HEK293 (cell line): Measurements from ENCODE around the gene PARD3.

ENCODE experiments used
- CTCF ChIA-PET: fragments of 350-600 bp; formaldehyde crosslinking; extraction: SDS; loops from one replicate; lab custom pipeline; 2021; ENCODE audit warnings: antibody characterized with exemption; lab: Yijun Ruan, JAX
- POLR2A ChIA-PET: fragments of 300-600 bp; formaldehyde crosslinking; extraction: SDS; loops from one replicate; lab custom pipeline; 2020; ENCODE audit warnings: antibody characterized with exemption, inconsistent platforms; lab: Yijun Ruan, JAX
- H3K27ac ChIP-seq: fragments of 200-500 bp; sonication (Bioruptor generic); 2 replicates; pipeline ENCODE4 v1.5.1; 2014; ENCODE audit warnings: low read depth, low read length, control low read depth, inconsistent platforms; ENCODE audit errors: extremely low read depth
- H3K36me3 ChIP-seq, 2 experiments: fragments of 200-500 bp in 1 of 2; sonication (Bioruptor generic) in 1 of 2; 1 replicate in 1 of 2; 2 replicates in 1 of 2; pipeline ENCODE4 v1.5.1; 2014 to 2017; ENCODE audit warnings: inconsistent platforms in 2 of 2, low read length in 2 of 2; ENCODE audit not compliant: control insufficient read depth in 2 of 2, insufficient read depth in 1 of 2
- H3K4me1 ChIP-seq: fragments of 200-500 bp; sonication (Bioruptor generic); 2 replicates; pipeline ENCODE4 v1.5.1; 2014; ENCODE audit warnings: mild to moderate bottlenecking, low read length, inconsistent platforms; ENCODE audit not compliant: control insufficient read depth, insufficient read depth
- H3K4me3 ChIP-seq: 2 replicates; pipeline ENCODE4 v1.5.1; 2011; ENCODE audit warnings: low read depth, mild to moderate bottlenecking, control low read depth, low read length, moderate library complexity
- H3K9me3 ChIP-seq: fragments of 200-500 bp; sonication (Bioruptor generic); 2 replicates; pipeline ENCODE4 v1.5.1; 2014; ENCODE audit warnings: low read depth, low read length, inconsistent platforms; ENCODE audit not compliant: control insufficient read depth, insufficient read depth
- OVOL3 ChIP-seq: fragments of 450-650 bp; formaldehyde crosslinking; IDR thresholded peaks from 2 replicates; pipeline ENCODE4 v1.5.1; 2016; ENCODE audit warnings: missing biosample characterization, missing genetic modification characterization
- PRDM6 ChIP-seq: fragments of 450-650 bp; formaldehyde crosslinking; IDR thresholded peaks from 2 replicates; pipeline ENCODE4 v1.5.1; 2017; ENCODE audit warnings: missing biosample characterization, missing genetic modification characterization
- SALL2 ChIP-seq: fragments of 450-650 bp; formaldehyde crosslinking; IDR thresholded peaks from 2 replicates; pipeline ENCODE4 v1.5.0; 2017; ENCODE audit warnings: missing biosample characterization, mild to moderate bottlenecking, missing genetic modification characterization, borderline replicate concordance
- WT1 ChIP-seq: fragments of 450-650 bp; formaldehyde crosslinking; IDR thresholded peaks from 2 replicates; pipeline ENCODE4 v1.5.1; 2016; ENCODE audit warnings: missing biosample characterization, missing genetic modification characterization
- ZNF202 ChIP-seq: fragments of 450-650 bp; formaldehyde crosslinking; IDR thresholded peaks from 2 replicates; pipeline ENCODE4 v1.5.1; 2016; ENCODE audit warnings: missing biosample characterization, missing genetic modification characterization, borderline replicate concordance
- ZNF24 ChIP-seq: fragments of 450-650 bp; formaldehyde crosslinking; IDR thresholded peaks from 2 replicates; pipeline ENCODE4 v1.5.1; 2016; ENCODE audit warnings: missing biosample characterization, missing genetic modification characterization
- ZNF311 ChIP-seq: fragments of 450-650 bp; formaldehyde crosslinking; IDR thresholded peaks from 2 replicates; pipeline ENCODE4 v1.5.1; 2017; ENCODE audit warnings: missing biosample characterization, missing genetic modification characterization, borderline replicate concordance
- ZNF394 ChIP-seq: fragments of 450-650 bp; formaldehyde crosslinking; IDR thresholded peaks from 2 replicates; pipeline ENCODE4 v1.5.1; 2016; ENCODE audit warnings: missing biosample characterization, missing genetic modification characterization, mild to moderate bottlenecking, moderate library complexity, borderline replicate concordance
- ZNF416 ChIP-seq: fragments of 450-650 bp; formaldehyde crosslinking; IDR thresholded peaks from 2 replicates; pipeline ENCODE4 v1.5.1; 2016; ENCODE audit warnings: missing biosample characterization, missing genetic modification characterization
- ZNF423 ChIP-seq: fragments of 450-650 bp; formaldehyde crosslinking; IDR thresholded peaks from 2 replicates; pipeline ENCODE4 v1.5.1; 2016; ENCODE audit warnings: missing biosample characterization, missing genetic modification characterization
- ZNF558 ChIP-seq: fragments of 450-650 bp; formaldehyde crosslinking; IDR thresholded peaks from 2 replicates; pipeline ENCODE4 v1.5.1; 2016; ENCODE audit warnings: missing biosample characterization, missing genetic modification characterization
- ZNF585B ChIP-seq: fragments of 450-650 bp; formaldehyde crosslinking; IDR thresholded peaks from 2 replicates; pipeline ENCODE4 v1.5.1; 2016; ENCODE audit warnings: missing biosample characterization, missing genetic modification characterization
- ZNF664 ChIP-seq: fragments of 450-650 bp; formaldehyde crosslinking; IDR thresholded peaks from 2 replicates; pipeline ENCODE4 v1.5.1; 2016; ENCODE audit warnings: missing biosample characterization, missing genetic modification characterization
- ZNF692 ChIP-seq: fragments of 450-650 bp; formaldehyde crosslinking; IDR thresholded peaks from 2 replicates; pipeline ENCODE4 v1.5.1; 2016; ENCODE audit warnings: missing biosample characterization, missing genetic modification characterization
- ZSCAN4 ChIP-seq: fragments of 450-650 bp; formaldehyde crosslinking; IDR thresholded peaks from 2 replicates; pipeline ENCODE4 v1.5.1; 2017; ENCODE audit warnings: missing biosample characterization, missing genetic modification characterization
- TF ChIP-seq, protein P1 (sequence below): fragments of 450-650 bp; formaldehyde crosslinking; IDR thresholded peaks from 2 replicates; pipeline ENCODE4 v1.5.1; 2016; ENCODE audit warnings: missing biosample characterization, missing genetic modification characterization, borderline replicate concordance
- TF ChIP-seq, protein P2 (sequence below): fragments of 450-650 bp; formaldehyde crosslinking; IDR thresholded peaks from 2 replicates; pipeline ENCODE4 v1.5.1; 2016; ENCODE audit warnings: missing biosample characterization, missing genetic modification characterization
- TF ChIP-seq, protein P3 (sequence below): fragments of 450-650 bp; formaldehyde crosslinking; IDR thresholded peaks from 2 replicates; pipeline ENCODE4 v1.5.1; 2016; ENCODE audit warnings: missing biosample characterization, missing genetic modification characterization

The PARD3 gene

GRCh38 chr10:34389801-34390200 lies 425.3 kb downstream of the PARD3 start:
- POLR2A ChIA-PET, result no interaction called here
- Histone ChIP-seq H3K9me3 (no peaks in the 10 kb centered on the region), H3K27ac (no peak overlapping the region), H3K4me3 (no peak overlapping the region), H3K36me3 (no peaks in the 10 kb centered on the region), H3K4me1 (peaks cover 3% of the 10 kb centered on the region; the same call in 1 of the 2 replicates)
- CTCF ChIA-PET, result no interaction called here
- no peak for TF ChIP-seq ZNF558 (tag by site-specific recombination)
- TF ChIP-seq OVOL3 (tag by site-specific recombination), result no peak
- no peak for TF ChIP-seq ZNF423 (tag by site-specific recombination)
- TF ChIP-seq SALL2, result no peak
- TF ChIP-seq ZNF692 (tag by site-specific recombination), result no peak
- TF ChIP-seq ZSCAN4, result no peak
- no peak for TF ChIP-seq ZNF24
- TF ChIP-seq ZNF585B (tag by site-specific recombination), result no peak
- no peak for TF ChIP-seq PRDM6 (tag by site-specific recombination)
- TF ChIP-seq WT1, result no peak

DNA sequence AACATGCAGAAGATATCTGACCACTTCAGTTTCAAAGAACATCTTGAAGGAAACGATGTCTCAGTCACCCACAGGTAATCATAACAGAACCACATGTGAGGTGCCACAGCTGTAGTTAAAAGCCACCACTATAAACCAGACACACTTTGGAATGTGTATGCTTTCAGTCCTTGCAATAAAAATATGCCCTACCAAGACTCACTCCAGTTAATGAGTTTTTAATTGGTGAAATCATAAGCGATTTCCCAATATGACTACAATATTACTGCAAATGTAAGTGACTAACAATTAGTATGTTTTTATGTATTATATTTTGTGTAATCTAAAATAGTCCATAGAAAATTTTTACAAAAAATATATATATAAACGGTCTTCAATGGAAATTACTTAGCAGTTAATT lies 428.2 kb downstream of the PARD3 start:
- no peaks in the 10 kb centered on the region for H3K9me3 ChIP-seq
- H3K27ac ChIP-seq, result no peak overlapping the region
- H3K4me3 ChIP-seq, result no peak overlapping the region
- POLR2A ChIA-PET, result no interaction called here
- peaks cover 3 to 6% of the 10 kb centered on the region in 2 experiments for H3K36me3 ChIP-seq
- peaks cover 3% of the 10 kb centered on the region; the same call in 1 of the 2 replicates for H3K4me1 ChIP-seq
- CTCF ChIA-PET, result no interaction called here
- TF ChIP-seq ZNF202 (tag by site-specific recombination) (no peak), ZNF664 (tag by site-specific recombination) (no peak), ZNF311 (tag by site-specific recombination) (no peak), ZSCAN4 (no peak), ZNF416 (no peak), ZNF394 (tag by site-specific recombination) (no peak)
- TF ChIP-seq, protein P1, sequence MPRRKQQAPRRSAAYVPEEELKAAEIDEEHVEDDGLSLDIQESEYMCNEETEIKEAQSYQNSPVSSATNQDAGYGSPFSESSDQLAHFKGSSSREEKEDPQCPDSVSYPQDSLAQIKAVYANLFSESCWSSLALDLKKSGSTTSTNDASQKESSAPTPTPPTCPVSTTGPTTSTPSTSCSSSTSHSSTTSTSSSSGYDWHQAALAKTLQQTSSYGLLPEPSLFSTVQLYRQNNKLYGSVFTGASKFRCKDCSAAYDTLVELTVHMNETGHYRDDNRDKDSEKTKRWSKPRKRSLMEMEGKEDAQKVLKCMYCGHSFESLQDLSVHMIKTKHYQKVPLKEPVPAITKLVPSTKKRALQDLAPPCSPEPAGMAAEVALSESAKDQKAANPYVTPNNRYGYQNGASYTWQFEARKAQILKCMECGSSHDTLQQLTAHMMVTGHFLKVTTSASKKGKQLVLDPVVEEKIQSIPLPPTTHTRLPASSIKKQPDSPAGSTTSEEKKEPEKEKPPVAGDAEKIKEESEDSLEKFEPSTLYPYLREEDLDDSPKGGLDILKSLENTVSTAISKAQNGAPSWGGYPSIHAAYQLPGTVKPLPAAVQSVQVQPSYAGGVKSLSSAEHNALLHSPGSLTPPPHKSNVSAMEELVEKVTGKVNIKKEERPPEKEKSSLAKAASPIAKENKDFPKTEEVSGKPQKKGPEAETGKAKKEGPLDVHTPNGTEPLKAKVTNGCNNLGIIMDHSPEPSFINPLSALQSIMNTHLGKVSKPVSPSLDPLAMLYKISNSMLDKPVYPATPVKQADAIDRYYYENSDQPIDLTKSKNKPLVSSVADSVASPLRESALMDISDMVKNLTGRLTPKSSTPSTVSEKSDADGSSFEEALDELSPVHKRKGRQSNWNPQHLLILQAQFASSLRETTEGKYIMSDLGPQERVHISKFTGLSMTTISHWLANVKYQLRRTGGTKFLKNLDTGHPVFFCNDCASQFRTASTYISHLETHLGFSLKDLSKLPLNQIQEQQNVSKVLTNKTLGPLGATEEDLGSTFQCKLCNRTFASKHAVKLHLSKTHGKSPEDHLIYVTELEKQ (tag by site-specific recombination), result no peak
- TF ChIP-seq, protein P2, sequence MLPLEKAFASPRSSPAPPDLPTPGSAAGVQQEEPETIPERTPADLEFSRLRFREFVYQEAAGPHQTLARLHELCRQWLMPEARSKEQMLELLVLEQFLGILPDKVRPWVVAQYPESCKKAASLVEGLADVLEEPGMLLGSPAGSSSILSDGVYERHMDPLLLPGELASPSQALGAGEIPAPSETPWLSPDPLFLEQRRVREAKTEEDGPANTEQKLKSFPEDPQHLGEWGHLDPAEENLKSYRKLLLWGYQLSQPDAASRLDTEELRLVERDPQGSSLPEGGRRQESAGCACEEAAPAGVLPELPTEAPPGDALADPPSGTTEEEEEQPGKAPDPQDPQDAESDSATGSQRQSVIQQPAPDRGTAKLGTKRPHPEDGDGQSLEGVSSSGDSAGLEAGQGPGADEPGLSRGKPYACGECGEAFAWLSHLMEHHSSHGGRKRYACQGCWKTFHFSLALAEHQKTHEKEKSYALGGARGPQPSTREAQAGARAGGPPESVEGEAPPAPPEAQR (tag by site-specific recombination), result no peak
- TF ChIP-seq, protein P3, sequence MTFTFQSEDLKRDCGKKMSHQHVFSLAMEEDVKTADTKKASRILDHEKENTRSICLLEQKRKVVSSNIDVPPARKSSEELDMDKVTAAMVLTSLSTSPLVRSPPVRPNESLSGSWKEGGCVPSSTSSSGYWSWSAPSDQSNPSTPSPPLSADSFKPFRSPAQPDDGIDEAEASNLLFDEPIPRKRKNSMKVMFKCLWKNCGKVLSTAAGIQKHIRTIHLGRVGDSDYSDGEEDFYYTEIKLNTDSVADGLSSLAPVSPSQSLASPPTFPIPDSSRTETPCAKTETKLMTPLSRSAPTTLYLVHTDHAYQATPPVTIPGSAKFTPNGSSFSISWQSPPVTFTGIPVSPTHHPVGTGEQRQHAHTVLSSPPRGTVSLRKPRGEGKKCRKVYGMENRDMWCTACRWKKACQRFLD (tag by site-specific recombination), result no peak
